DOHH2 (cell line): ENCODE results near the gene SOD3.

Experiments
- CTCF ChIP-seq: fragments of 200-600 bp; sonication (generic); IDR thresholded peaks from one replicate; pipeline ENCODE4 v1.5.1; 2014; ENCODE audit warnings: antibody characterized with exemption, mild to moderate bottlenecking, low read depth, low read length; ENCODE audit not compliant: poor library complexity, severe bottlenecking
- EZH2phosphoT487 ChIP-seq: fragments of 200-600 bp; sonication (generic); IDR thresholded peaks from 2 replicates; pipeline ENCODE4 v1.6.1; 2017; ENCODE audit warnings: borderline replicate concordance, mild to moderate bottlenecking, antibody characterized with exemption, low read length, moderate library complexity, mixed read lengths

GRCh38 chr4:24771241-24771640 lies 24.1 kb upstream of the SOD3 start:
- TF ChIP-seq CTCF (no peak), EZH2phosphoT487 (no peak)
